HUDEP-2 (cell line): Measurements from ENCODE around the gene GPAT2.
"Not testable (repeated sequence)": the region's sequence is repeated elsewhere in the genome, so short reads cannot be mapped to it uniquely, and the experiment has no call there.

Source experiments
- DNase-seq, 76 experiments: peaks; one replicate each; lab custom pipeline; 2025; ENCODE audit not compliant: unreplicated experiment in 76 of 76; lab: John Stamatoyannopoulos, UW

Gene GPAT2, protein sequence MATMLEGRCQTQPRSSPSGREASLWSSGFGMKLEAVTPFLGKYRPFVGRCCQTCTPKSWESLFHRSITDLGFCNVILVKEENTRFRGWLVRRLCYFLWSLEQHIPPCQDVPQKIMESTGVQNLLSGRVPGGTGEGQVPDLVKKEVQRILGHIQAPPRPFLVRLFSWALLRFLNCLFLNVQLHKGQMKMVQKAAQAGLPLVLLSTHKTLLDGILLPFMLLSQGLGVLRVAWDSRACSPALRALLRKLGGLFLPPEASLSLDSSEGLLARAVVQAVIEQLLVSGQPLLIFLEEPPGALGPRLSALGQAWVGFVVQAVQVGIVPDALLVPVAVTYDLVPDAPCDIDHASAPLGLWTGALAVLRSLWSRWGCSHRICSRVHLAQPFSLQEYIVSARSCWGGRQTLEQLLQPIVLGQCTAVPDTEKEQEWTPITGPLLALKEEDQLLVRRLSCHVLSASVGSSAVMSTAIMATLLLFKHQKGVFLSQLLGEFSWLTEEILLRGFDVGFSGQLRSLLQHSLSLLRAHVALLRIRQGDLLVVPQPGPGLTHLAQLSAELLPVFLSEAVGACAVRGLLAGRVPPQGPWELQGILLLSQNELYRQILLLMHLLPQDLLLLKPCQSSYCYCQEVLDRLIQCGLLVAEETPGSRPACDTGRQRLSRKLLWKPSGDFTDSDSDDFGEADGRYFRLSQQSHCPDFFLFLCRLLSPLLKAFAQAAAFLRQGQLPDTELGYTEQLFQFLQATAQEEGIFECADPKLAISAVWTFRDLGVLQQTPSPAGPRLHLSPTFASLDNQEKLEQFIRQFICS

DNA sequence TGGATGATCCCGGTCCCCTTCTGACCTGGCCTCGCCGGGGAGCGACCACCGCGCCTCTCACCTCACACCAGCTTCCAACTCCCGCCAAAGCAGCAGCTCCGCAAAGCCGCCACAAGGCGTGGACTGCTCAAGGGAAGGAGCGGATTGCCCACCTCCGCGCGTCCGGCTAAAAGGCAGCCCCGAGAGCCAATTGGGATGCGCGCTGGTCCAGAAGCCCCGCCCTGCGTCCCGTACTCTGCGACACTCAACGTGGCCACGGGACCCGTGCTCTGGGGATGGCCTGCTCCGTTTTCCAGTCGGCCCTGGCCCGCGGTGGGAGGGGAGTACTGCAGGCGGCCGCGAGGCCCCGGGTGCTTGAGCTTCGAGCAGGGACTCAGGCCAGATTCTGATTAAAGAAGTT lies at the start of gene GPAT2:
Gene GPAT2 (minus strand): TSS at position 125 of the 400 bp plus-strand sequence. CDS start 2,557 bp downstream, outside the sequence.
- not testable (repeated sequence) for DNase-seq

DNA sequence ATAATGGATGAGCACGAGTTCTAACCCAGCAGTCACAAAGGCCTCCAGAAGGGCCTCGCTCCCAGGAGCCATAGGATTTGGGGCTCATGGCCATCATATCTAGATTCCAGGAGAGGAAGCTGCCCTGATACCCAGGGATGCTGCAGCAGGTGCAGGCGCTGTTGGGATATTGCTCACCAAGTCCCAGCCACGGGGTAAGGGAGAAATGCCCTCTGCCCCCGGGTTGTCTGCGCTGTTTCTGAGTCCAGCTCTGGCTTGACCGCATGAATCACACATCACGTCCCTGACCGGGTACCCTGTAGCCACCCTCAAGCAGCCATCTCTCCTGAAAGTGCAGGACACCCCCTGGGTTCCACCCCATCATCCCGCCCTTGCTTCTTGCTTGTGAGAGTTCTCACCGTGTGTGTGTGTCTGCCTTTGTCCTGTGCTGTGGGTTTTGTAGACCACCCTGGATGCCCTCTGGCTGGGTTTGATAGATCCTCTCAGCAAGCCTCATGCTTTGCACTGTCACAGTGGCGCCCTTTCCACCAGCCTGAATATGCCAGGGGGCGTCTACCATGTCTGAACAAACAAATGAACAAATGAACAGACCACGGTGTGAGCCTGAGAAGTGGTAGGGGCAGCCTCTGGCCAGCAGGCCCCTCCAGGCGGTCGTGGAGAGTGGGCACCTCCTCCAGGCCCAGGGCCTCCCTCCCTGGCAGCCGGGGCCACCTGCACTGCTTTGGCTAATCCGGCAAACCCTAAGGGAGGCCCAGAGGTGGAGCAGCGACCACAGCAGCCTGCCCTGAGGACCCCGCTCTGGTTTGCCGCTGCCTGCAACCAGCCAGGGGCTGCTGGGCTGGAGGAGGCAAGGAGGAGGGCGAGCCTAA lies 49.5 kb upstream of the GPAT2 start:
- DNase-seq = no peak

DNA sequence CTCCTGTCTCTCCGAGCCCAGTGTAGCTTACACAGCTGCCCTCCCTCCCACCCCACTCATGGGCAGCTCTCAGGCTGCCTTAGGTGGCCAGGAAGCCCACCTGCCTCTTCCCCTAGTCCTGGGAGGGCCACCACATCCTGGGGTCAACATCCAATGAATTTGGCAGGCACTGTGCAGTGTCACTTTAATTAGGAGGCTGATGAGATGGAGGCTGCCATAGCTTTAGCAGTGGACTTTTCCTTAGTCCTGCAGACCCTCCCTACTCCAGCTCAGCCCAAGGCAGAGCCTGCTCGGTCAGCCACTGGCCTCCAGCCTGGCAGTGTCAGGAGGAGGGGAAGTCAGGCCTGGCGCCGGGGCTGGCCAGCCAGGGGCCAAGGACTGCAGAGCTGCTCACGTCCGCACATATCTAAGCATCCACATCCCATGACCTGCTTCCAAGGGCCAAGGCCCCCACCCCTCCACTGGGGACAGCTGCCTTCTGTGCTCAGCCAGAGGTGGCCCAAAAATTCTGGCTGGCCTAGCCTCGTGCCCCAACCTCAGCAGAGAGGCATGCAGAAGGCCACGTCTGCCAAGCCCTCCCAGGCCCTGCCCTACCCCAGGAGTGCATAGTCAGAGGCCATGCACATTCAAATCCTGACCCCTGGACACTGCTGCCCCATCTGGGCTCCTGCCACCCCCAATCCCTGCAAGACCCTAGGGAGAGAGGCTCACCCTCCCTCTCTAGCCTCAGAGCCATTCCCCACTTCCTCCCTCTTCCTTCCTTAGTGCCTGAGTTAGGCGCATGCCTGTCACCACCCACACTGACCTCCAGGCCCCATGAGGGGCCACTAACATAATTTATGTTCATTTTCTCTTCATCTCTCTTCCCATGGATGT lies 48.6 kb upstream of the GPAT2 start:
- no peak for DNase-seq

DNA sequence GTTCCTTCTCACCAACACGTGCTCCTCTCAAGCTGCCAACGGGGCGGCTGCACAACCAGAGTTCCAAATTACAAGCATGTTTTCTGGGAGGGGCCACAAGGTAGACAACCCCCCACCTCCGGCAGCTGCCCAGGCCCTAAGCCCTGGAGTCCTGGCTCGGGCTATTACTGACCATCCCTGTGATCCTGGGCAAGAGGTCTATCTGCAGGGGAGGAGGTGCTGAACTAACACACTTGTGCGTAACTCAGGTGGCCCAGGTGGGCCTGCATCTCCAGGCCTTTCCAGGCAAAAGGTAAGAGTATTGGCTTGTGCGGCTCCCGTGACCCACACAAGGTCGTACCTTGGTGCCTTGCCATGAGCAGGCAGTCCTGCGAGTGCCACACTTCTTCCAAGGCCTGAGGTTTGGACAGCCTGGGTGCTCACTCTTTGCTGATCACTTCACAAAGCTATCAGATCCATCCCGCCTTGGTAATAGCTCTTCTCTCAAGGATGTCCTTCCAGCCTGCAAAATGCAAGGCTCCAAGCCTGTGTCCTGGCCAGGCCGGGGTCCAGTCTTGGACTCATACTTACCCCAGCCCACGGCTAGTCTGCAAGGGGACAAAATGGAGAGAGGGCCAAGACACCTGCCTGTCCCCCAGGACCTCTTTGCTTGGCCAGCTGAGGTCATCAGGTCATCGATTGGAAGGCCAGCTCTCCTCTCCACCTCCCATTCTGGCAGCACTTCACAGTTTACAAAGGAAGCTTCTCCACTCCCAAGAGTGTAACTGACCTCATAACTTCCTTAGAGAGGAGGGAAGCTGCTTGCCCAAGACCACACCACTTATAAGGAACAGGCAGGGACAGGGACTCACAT lies 47.7 kb upstream of the GPAT2 start:
- DNase-seq = no peak

DNA sequence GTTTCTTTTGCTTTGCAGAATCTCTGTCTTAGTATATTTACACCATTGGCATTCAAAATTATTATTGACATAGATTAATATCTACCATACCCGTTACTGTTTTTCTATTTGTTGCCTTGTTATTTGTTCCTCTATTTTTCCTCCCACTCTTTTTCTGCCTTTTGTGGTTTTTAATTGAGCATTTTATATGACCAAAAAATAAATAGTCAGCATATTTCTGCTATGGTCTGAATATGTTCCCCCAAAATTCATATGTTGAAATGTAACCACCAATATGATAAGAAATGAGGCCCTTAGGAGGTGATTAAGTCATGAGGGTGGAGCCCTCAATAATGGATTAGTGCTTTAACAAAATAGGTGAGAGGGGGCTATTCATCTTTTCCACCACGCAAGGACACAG lies 46.3 kb upstream of the GPAT2 start:
- DNase-seq = no peak

- no peak for DNase-seq
These were observed 40.6 kb upstream of the GPAT2 start for GRCh38 chr2:96075199-96075771.

DNA sequence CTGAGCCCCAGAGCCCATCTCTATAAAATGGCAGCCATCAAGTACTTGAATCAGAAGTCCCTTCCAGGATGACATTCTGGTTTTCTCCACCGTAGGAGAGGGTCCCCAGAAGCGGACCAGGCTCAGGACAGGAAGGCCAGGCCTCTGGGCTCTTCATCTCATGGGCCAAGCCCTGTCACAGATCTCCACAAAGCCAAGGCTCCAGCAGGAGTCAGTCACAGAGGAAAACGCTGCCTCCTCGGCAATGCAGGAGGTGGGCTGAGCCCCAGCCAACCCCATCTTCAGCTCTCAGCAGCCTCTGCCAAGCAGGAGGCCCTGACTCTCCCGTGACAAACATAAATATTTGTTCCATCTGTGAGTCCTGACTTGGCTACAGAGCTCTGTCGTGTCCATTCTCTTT lies 39.4 kb upstream of the GPAT2 start:
- no peak for DNase-seq

GRCh38 chr2:96073170-96073775 lies 38.6 kb upstream of the GPAT2 start:
- DNase-seq = no peak

GRCh38 chr2:96072746-96073145 lies 38.0 kb upstream of the GPAT2 start:
- DNase-seq = no peak

- DNase-seq = not testable (repeated sequence)
These were observed 37.3 kb upstream of the GPAT2 start for GRCh38 chr2:96071977-96072491.

GRCh38 chr2:96071087-96071976 lies 36.6 kb upstream of the GPAT2 start:
- not testable (repeated sequence) for DNase-seq

GRCh38 chr2:96070351-96070750 lies 35.6 kb upstream of the GPAT2 start:
- DNase-seq = not testable (repeated sequence)

- DNase-seq = not testable (repeated sequence)
These were observed 35.2 kb upstream of the GPAT2 start for GRCh38 chr2:96069878-96070277.

GRCh38 chr2:96067902-96068581 lies 33.3 kb upstream of the GPAT2 start:
- DNase-seq = not testable (repeated sequence)

DNA sequence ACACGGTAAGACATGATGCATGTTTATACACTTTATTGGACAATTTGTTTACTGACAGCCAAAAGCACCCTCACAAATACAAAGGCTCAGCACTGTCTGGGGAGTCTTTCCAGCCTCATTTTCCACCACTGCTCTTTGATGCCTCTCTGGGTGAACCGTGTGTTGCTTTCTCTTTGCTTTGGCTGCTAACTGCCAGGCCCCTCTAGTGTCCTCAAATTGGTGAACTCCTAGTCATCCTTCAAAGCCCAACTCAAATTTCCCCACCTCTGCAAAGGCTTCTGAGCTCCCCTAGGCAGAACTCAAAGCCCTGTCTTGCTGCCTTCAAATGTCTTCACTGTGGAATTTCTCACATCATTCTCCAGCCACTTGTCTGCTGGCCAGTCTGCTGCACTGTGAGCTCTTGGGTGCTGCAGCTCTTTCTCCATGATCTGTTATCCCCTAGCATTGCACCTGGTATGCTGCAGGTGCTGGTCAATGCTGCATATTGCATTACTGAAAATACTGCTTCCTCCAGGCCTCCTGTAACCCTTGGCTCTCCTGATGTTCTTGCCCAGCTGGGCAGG lies 32.5 kb upstream of the GPAT2 start:
- DNase-seq = not testable (repeated sequence)

- not testable (repeated sequence) for DNase-seq
These were observed 31.8 kb upstream of the GPAT2 start for GRCh38 chr2:96066511-96066910.
